Subcutaneous adipose tissue (tissue), 4 donors: ENCODE data around the gene SLC9A2. TPM values are rescaled to one million over a fixed set of nuclear protein-coding genes. Genes with fewer than 3 reads are reported as not detected.

Experiments used
- CTCF ChIP-seq: fragments of 450-650 bp; IDR thresholded peaks from one replicate; pipeline ENCODE4 v1.5.1; 2016; ENCODE audit warnings: low read depth, mild to moderate bottlenecking, control low read depth, antibody characterized with exemption, moderate library complexity
- total RNA-seq, 4 donors: library from RNA; depleted of rRNA; stranded (reverse); fragments of >200 nt; gene quantifications; one replicate each; pipeline ENCODE4 v1.1.0, GENCODE V29; 2016

The SLC9A2 gene
- total RNA-seq, 4 donors from 2014 or later, result under 0.01 to 0.49 (median 0.17) TPM; not detected in 1

- TF ChIP-seq CTCF, result no peak
Observed at GRCh38 chr2:102588213-102588939, 31.0 kb upstream of the SLC9A2 start.

GRCh38 chr2:102589444-102589843, 29.9 kb upstream of the SLC9A2 start:
- TF ChIP-seq CTCF, result no peak

- TF ChIP-seq CTCF, result no peak
Observed at GRCh38 chr2:102591491-102592045, 27.8 kb upstream of the SLC9A2 start.

- TF ChIP-seq CTCF, result no peak
Observed at GRCh38 chr2:102592601-102593000, 26.8 kb upstream of the SLC9A2 start.

- TF ChIP-seq CTCF, result no peak
Observed at GRCh38 chr2:102593516-102593915, 25.8 kb upstream of the SLC9A2 start.

- no peak for TF ChIP-seq CTCF
Observed at GRCh38 chr2:102594445-102595016, 24.8 kb upstream of the SLC9A2 start.

- TF ChIP-seq CTCF, result no peak
Observed at GRCh38 chr2:102597788-102598187, 21.6 kb upstream of the SLC9A2 start.
